GM18505 (cell line): ENCODE measurements around the gene FGF18.

Experiments
- ATAC-seq: cut with Tn5 transposase; IDR thresholded peaks from one replicate; pipeline ENCODE4 v1.9.1; 2021; ENCODE audit not compliant: unreplicated experiment
- POLR2A ChIP-seq: IDR thresholded peaks from 4 replicates; pipeline ENCODE4 v1.6.1; 2011; ENCODE audit warnings: borderline replicate concordance; ENCODE audit not compliant: insufficient read depth, insufficient read length; ENCODE audit errors: extremely low read depth

Gene FGF18

DNA sequence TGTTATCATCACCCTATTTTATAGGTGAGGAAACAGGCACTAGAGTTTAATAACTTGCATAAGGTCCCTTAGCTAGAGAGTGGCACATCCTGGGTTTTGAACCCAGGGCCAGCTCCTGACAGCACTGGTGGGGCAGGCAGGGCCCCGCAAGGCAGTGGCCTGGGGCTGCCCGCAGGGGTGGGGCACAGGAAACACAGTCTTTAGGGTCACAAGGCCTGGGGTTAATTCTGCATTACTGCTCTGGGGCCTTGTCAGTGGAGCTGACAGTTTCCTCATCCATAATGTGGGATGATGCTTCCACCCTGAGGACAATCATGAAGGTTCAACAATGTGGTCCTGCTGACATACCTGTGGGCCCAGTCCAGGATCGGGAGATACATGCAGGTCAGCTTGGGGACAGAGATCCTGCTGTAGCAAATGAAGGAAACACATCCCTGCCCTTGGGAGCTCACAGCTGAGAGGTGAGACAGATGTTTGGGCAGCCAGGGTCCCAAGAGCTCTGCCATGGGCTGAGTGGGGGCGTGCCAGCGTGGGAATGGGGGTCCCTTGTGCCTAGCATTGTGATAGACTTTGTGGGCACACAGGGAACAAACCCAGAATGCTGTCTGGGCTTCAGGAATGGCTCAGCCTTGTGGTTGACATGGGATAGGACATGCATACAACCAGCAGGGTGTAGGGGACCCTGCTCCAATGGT, 14.7 kb downstream of the FGF18 start:
- ATAC-seq: no peak
- TF ChIP-seq POLR2A: no peak

DNA sequence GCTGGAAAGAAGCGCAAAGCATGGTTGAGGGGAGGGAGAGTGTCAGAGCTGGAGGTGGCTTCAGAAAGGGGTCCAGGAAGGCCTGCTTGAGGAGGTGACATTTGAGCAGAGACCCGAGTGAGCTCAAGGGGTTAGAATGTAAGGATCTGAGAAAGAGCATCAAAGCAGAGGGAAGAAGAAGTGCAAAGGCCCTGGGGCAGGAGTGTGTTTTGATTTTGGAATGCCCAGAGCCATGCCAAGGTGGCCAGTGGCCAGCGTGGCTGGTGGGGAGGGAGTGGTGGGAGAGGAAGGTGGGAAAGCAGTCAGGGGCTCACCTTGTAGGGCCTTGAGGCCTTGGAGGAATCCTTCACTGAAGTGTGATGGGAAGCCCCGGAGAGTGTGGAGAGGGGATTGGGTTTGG, 15.4 kb downstream of the FGF18 start:
- no peak for TF ChIP-seq POLR2A

DNA sequence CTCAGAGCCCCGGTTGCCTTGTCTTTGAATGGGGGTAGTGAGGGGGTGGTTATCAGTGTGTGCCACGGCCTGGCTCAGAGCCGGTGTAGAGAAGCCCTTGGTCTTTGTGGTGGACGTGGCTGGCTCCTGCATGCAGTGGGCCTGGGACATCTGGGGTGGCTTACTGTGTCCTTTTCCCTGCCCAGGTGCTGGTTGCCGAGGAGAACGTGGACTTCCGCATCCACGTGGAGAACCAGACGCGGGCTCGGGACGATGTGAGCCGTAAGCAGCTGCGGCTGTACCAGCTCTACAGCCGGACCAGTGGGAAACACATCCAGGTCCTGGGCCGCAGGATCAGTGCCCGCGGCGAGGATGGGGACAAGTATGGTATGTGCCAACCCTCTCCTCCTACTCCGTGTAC, 16.5 kb downstream of the FGF18 start:
- no peak for ATAC-seq

More for the DNA sequence above, 15.4 kb downstream of the FGF18 start:
- ATAC-seq: no peak

GRCh38 chr5:171436804-171437285, 17.4 kb downstream of the FGF18 start:
- ATAC-seq: no peak
- TF ChIP-seq POLR2A: no peak

More for the DNA sequence above, 16.5 kb downstream of the FGF18 start:
- TF ChIP-seq POLR2A: no peak

DNA sequence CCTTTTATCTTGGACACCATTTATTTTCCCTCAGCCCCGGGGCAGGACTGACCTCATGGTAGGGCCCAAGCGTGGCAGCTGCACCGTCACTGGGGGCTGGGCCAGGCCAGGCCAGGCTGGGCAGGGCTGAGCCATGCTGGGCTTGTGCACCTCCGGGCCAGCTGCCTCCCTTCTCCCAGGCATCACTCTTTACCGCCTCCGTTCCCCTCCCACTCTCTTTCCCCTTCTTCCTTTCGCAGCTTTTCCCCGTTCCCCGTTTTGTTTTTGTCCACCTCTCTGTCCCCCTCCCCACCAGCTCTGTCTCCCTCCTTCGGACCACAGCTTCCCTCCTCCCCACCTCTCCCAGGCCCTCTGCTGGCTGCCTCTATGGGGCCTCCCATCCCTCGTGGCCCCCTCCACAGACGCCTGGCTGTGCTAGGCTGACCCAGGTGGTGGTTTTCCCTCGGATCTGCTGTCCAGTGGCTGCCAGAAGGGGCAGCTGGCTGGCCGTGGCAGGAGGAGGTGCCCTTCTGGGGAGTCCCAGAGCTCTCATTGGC, 17.9 kb downstream of the FGF18 start:
- no peak for ATAC-seq
- TF ChIP-seq POLR2A: no peak

DNA sequence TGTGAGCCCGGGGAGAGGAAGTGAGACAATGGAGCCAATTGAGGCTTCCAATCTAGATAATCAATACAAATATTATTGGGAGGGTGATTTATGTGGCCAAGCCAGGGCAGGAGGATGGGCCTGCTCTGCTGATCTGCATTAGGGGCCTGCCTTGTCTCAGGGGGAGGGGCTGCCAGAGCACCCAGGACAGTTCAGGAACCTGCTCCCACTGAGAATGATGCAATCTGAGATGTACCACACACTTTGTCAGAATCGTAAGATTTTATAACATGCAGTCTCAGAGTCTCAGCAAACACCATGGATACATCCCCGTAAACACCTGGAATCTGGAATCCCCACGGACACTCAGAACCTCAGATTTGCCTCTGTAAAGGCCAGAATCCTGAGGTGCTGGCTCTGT, 19.3 kb downstream of the FGF18 start:
- no peak for TF ChIP-seq POLR2A

GRCh38 chr5:171441246-171441791, 21.9 kb downstream of the FGF18 start:
- ATAC-seq: no peak
- no peak for TF ChIP-seq POLR2A

More for the DNA sequence above, 19.3 kb downstream of the FGF18 start:
- no peak for ATAC-seq

- TF ChIP-seq POLR2A: no peak
- ATAC-seq: no peak
These were observed 23.0 kb downstream of the FGF18 start for GRCh38 chr5:171442287-171443042.

DNA sequence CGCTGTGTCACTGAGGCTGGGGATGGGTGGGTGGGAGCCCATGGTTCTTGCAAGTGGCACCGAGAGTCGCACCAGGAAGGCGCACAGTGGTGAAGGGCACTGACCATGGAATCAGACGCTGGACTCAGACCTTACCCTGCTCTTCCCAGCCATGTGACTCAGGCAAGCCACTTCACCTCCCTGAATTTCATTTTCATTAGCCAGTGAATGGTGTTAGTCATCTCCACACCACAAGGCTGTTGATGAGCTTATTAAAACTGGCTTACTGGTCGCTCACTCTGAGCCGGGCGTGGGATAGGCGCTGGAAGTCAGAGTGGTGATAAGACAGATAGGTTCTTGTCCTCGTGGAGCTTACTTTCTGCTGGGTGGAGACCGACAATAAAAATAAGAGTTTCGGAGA, 25.1 kb downstream of the FGF18 start:
- no peak for TF ChIP-seq POLR2A
- ATAC-seq: no peak

DNA sequence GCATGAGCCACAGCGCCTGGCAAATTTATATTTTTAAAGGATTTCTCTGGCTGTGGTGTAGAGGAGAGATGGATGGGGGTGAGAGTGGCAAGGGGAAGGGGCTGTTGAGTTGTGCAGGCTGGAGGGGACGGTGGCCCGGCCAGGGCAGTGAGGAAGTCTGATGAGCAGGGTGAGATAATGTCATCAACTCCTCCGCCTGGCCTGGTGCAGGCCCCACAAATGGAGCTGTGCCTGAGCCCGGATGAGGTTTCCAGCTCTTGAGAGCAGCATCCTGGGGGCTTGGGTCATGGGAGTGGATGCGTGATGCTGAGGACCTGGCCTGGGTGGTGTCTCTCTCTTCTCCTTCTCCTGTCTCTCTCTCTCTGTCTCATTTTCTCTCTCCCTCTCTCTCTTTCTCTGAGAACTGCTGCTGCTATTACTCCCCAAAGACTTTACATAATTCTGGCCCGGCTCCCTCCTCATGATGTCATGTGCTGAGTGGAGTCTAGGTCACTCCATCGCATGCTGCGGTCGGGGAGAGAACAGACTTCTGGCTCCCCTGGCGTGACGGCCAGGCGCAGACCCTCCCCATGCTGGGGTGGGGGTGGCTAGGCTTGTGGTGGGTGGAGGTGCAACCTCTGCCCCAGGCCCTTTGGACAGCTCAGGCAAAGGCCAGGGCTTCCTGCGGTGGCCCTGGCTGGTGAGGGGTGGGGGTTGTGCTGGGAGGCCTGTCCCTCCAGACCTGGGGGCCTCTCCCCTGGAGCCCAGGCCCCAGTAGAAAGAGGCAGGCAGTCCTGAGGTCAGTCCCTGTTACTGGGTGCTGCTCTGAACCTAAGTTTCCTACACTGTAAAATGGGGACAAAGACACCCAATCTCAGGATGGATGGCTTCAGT, 26.4 kb downstream of the FGF18 start:
- ATAC-seq: no peak

DNA sequence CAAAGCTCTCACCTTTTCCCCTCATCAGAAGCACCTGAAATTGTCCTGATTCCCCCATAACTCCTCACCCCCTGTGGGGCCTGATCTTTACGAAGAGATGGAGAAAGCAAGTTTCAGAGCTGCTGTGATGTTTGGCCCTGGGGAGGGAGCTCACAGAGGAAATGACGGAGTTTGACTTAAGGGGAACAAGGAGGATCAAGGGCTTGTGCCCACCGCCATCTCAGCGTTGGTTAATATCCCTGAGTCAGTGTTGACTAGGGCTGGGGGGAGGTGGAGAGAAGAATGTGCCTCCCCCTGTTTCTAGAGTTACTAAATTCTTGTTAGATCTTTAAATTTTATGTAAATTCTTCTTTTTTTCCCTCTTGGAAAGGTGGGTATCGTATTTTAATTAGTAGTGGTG, 27.8 kb downstream of the FGF18 start:
- no peak for TF ChIP-seq POLR2A
- ATAC-seq: no peak

More for the DNA sequence above, 26.4 kb downstream of the FGF18 start:
- no peak for TF ChIP-seq POLR2A

DNA sequence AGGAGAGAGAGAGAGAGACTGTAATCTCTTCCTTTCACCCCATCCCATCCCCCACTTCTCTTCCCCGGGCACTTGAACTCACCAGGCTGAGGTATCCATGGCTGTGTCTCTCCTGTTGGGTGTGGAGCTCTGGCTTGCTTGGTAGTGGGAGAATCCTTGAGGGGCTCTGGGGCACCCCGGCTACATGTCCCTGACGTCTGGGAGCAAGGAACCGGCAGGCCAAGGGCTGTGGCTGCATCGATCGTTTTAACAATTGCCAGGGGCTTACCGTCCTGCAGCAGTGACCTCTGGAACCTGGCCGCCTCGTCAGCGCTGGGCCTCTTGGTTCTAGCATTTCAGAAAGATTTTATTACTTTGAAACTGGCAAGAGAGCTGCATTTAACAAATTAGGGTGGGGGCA, 30.0 kb downstream of the FGF18 start:
- ATAC-seq: no peak

More for the DNA sequence above, 30.0 kb downstream of the FGF18 start:
- no peak for TF ChIP-seq POLR2A
